ENCODE results near the gene HIPK2.

HIPK2 gene

DNA sequence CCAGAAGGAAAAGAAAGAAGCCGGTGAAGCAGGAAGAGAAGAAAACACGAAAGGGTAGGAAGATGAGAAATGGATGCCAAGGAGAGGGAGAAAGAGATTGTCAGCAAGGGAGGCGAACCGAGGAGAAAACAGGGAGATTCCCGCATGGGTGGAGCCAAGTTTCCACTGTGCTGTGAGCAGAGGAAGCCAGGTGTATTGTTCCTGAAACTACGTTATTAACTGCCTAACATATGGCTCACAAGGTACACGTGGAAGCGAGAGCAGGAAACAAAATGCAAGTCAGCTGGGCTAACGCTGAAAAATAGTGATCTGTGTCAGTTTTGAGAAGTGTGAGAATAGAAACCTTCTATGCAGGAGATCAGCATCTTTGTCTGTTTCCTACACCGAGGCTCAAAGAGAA lies 20.4 kb upstream of the HIPK2 start:
- peaks cover 0 to 9% (median 0%) of the 10 kb centered on the region in 11 experiments; a peak in 2 of 22 replicates for H3K36me3 ChIP-seq
- H3K4me3 ChIP-seq = no peak overlapping the region
- peaks cover 11 to 16% (median 12%) of the 10 kb centered on the region in 11 experiments for H3K9me3 ChIP-seq (replicated peaks in 1 of 11)
- H3K9ac ChIP-seq = no peak overlapping the region
- H4K20me1 ChIP-seq = no peaks in the 10 kb centered on the region
- no peak overlapping the region for H3K27ac ChIP-seq
- H3K4me1 ChIP-seq = peaks cover 0 to 26% (median 15%) of the 10 kb centered on the region in 10 experiments; a peak in 14 of 20 replicates
- peak overlapping the region in 4 of 11 experiments; percentile 6 to 73 (median 18); a peak in 2 of 22 replicates for H3K4me2 ChIP-seq
- H3K27me3 ChIP-seq = peaks cover 0 to 9% (median 0%) of the 10 kb centered on the region in 11 experiments; a peak in 1 of 22 replicates
- TF ChIP-seq Cebpa-rat (IDR thresholded peaks at IDR 0.05) = no peak

DNA sequence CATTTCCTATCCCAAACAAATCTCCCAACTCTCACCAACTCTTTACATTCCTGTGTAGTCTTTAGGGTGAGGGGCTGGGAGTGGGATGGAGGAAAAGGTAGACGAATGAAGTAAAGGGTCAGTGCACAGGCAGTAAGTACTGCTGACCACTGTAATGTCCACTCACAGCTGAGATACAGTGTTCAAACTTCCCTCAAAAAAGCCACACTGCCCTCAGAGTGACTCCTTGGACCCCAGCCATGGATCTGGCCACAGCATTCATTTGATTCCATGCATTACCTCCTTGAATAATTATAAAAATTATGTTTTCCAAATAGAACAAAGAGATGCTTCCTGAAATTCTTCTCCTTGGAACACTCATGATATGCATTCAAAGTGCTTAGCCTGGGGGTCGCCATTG lies 19.8 kb upstream of the HIPK2 start:
- Histone ChIP-seq H3K36me3 (peaks cover 0 to 4% (median 0%) of the 10 kb centered on the region in 11 experiments; a peak in 1 of 22 replicates), H3K4me3 (no peak overlapping the region), H3K27me3 (peaks cover 0 to 9% (median 0%) of the 10 kb centered on the region in 11 experiments; a peak in 1 of 22 replicates), H3K27ac (no peak overlapping the region), H3K9ac (no peak overlapping the region), H3K4me2 (no peak overlapping the region), H3K4me1 (peaks cover 0 to 26% (median 15%) of the 10 kb centered on the region in 10 experiments; a peak in 14 of 20 replicates), H3K9me3 (replicated peaks in 1 of 11) (peaks cover 5 to 10% (median 6%) of the 10 kb centered on the region in 11 experiments), H4K20me1 (no peaks in the 10 kb centered on the region)
- TF ChIP-seq Cebpa-rat (IDR thresholded peaks at IDR 0.05) = no peak

DNA sequence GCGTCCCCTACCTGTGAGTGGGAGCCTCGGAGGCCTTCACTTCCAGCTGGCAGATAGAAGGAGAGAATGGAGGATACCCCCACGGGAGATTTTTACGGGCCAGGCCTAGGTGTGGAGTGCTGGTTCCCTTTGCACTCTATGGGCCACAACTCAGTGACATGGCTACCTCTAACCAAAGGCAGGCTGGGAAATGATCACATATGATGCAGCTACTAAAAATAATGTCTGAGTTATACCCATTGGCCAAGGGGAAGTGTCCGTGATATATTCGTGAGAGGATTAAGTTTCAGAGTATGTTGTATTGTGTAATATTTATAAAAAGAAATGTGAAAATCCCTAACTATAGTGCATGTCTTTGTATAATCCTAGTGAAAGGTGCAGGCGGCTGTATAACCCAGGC lies 13.5 kb upstream of the HIPK2 start:
- Histone ChIP-seq H3K9me3 (replicated peaks in 1 of 11) (peaks cover 0 to 5% (median 0%) of the 10 kb centered on the region in 11 experiments; a peak in 4 of 22 replicates), H3K4me3 (no peak overlapping the region), H4K20me1 (no peaks in the 10 kb centered on the region), H3K4me1 (0 out of 20 replicates have a peak, but pooled peaks cover 0 to 3% (median 0%) of the 10 kb centered on the region in 10 experiments), H3K36me3 (peaks cover 0 to 28% (median 0%) of the 10 kb centered on the region in 11 experiments; a peak in 6 of 22 replicates), H3K9ac (no peak overlapping the region), H3K27me3 (no peaks in the 10 kb centered on the region), H3K4me2 (0 out of 22 replicates have a peak overlapping the region, but pooled peaks of 1 of the 11 experiments have one; percentile 7), H3K27ac (no peak overlapping the region)
- peak in 2 of 11 experiments; percentile 9 to 15; a peak in 1 of 22 replicates for TF ChIP-seq Cebpa-rat (IDR thresholded peaks at IDR 0.05)

DNA sequence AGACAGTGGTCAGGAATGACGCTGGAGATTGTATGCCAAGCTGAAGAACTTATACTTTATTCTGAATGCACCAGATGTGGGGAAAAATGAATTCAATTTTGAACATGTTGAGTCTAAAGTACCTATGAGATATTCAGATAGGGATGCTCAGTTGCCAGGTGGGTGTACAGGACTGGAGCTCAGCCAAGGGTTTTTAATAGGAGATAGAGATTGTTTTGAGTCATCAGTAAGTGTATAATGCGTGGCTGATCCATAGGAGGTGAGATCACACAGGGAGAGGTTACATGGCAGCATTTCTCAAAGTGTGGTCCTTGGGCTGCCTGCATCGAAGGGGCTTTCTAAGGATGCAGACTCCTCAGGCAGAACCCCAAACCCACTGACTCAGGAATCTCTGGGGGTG lies 6.8 kb upstream of the HIPK2 start:
- peaks cover 0 to 14% (median 9%) of the 10 kb centered on the region in 10 experiments; a peak in 14 of 20 replicates for H3K4me1 ChIP-seq
- no peak overlapping the region for H3K4me3 ChIP-seq
- H3K4me2 ChIP-seq = no peak overlapping the region
- no peaks in the 10 kb centered on the region for H3K9me3 ChIP-seq (replicated peaks in 1 of 11)
- no peak for TF ChIP-seq Cebpa-rat (IDR thresholded peaks at IDR 0.05)
- H4K20me1 ChIP-seq = no peaks in the 10 kb centered on the region
- peaks cover 0 to 20% (median 0%) of the 10 kb centered on the region in 11 experiments; a peak in 6 of 22 replicates for H3K36me3 ChIP-seq
- no peak overlapping the region for H3K27ac ChIP-seq
- H3K9ac ChIP-seq = no peak overlapping the region
- H3K27me3 ChIP-seq = no peaks in the 10 kb centered on the region

DNA sequence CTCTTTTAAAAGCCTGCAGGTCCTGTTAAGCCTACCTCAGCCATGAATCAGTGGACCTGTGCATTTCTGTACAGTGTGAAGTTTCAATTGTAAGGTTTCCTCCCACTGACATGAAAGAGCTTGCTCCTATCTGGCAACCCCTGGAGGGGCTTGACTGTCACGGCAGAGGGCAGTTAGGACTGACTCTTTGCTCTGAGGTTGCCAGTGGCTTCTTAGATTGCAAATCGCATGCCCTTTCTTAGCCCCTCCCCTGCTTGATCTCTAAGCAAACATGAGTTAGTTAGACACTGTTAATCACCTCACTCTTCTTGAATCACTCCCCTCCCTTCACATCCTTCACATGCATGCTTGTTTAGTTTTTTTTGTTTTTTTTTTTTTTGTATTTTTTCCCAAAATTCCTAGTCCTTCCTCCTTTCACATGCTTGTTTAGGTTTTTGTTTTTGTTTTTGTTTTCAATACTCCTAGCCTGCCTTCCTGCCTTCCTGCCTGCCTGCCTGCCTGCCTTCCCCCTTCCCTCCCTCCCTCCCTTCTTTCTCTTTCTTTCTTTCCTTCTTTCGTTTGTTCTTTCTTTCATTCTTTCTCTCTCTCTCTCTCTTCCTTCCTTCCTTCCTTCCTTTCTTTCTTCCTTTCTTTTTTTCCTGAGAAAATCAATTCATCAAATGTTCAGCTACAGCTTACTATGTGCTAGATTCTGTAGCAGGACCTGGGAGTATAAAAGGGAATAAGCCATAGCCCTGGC lies 6.0 kb upstream of the HIPK2 start:
- Histone ChIP-seq H3K4me3 (no peak overlapping the region), H3K9ac (no peak overlapping the region), H3K9me3 (replicated peaks in 1 of 11) (no peaks in the 10 kb centered on the region), H3K4me1 (peaks cover 6 to 23% (median 15%) of the 10 kb centered on the region in 10 experiments; a peak in 19 of 20 replicates), H3K27ac (no peak overlapping the region), H3K27me3 (no peaks in the 10 kb centered on the region), H4K20me1 (no peaks in the 10 kb centered on the region), H3K36me3 (peaks cover 0 to 12% (median 0%) of the 10 kb centered on the region in 11 experiments; a peak in 3 of 22 replicates), H3K4me2 (peak overlapping the region in 5 of 11 experiments; percentile 8 to 33 (median 27); a peak in 5 of 22 replicates)
- no peak for TF ChIP-seq Cebpa-rat (IDR thresholded peaks at IDR 0.05)

DNA sequence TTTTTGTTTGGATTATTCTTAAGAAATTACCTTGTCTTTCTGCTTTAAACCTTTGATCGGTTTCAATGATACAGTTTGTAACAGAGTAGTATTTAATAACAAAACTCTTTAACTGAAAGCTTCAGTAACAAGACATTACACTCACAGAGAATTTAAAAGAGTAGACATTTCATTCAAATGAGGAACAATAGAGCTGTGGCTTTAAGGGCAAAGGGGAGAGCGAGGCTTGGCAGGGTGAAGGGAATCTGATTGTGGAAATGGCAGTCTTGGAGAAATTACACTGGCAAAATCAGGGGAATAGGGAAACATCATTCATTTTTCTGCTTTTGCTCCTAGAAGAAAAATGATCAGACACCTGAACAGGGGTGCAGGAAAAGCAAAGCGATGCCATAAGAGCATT lies 5.1 kb upstream of the HIPK2 start:
- H3K27ac ChIP-seq = no peak overlapping the region
- 0 out of 22 replicates have a peak overlapping the region, but pooled peaks of 1 of the 11 experiments have one; percentile 13 for H3K4me2 ChIP-seq
- H3K36me3 ChIP-seq = peaks cover 0 to 6% (median 0%) of the 10 kb centered on the region in 11 experiments; a peak in 1 of 22 replicates
- H3K9me3 ChIP-seq (replicated peaks in 1 of 11) = no peaks in the 10 kb centered on the region
- no peak for TF ChIP-seq Cebpa-rat (IDR thresholded peaks at IDR 0.05)
- no peak overlapping the region for H3K4me3 ChIP-seq
- no peak overlapping the region for H3K9ac ChIP-seq
- H4K20me1 ChIP-seq = no peaks in the 10 kb centered on the region
- H3K4me1 ChIP-seq = peaks cover 10 to 27% (median 19%) of the 10 kb centered on the region in 10 experiments; a peak in 19 of 20 replicates
- no peaks in the 10 kb centered on the region for H3K27me3 ChIP-seq

DNA sequence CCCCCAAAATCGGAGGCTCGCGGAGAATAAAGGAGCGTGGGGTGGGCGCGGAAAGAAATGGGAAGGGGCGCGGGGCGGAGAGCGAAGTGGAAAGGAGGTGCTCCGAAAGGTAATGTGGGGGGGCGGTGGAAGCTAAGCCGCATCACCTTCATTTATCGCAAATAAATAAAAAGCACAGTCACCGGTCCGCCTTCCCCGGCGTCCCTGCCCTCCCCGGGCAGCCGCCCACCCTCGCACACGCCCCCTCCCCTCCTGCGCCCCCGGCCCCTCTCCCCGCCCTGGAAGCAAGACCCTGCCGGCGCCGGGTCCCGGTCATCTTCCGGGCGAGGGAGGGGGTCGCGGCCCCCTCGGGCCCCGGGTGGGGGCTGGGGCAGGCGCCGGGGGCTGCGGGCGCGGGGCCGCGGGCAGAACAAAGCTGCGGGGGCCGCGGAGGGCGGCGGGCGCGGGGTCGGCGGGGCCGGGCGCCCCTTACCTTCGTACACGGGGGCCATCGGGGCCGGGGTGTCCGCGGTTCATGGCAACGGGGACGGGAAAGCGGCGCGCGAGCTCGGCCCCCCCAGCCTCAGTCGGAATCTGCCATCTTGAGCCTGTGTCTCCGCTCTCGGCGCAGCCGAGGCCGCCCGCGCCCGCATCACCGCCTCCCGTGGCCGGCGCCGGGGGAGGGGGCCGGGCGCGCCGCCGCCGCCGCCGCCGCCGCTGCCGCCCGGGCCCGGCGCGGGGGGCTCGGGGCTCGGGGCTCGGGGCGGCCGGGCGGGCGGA lies 486 bp downstream of the HIPK2 start:
- no peaks in the 10 kb centered on the region for H3K9me3 ChIP-seq (replicated peaks in 1 of 11)
- no peak for TF ChIP-seq Cebpa-rat (IDR thresholded peaks at IDR 0.05)
- peaks cover 0 to 32% (median 21%) of the 10 kb centered on the region in 11 experiments; a peak in 14 of 22 replicates for H3K36me3 ChIP-seq
- no peaks in the 10 kb centered on the region for H3K27me3 ChIP-seq
- H3K4me2 ChIP-seq = peak overlapping the region; percentile 73 to 98 (median 90)
- H4K20me1 ChIP-seq = peaks cover 10 to 35% (median 33%) of the 10 kb centered on the region in 11 experiments; a peak in 20 of 22 replicates
- H3K4me3 ChIP-seq = peak overlapping the region; percentile 67 to 94 (median 88)
- peaks cover 34 to 49% (median 47%) of the 10 kb centered on the region in 10 experiments for H3K4me1 ChIP-seq
- H3K27ac ChIP-seq = peak overlapping the region; percentile 85 to 95 (median 89)
- peak overlapping the region; percentile 86 to 98 (median 92) for H3K9ac ChIP-seq

DNA sequence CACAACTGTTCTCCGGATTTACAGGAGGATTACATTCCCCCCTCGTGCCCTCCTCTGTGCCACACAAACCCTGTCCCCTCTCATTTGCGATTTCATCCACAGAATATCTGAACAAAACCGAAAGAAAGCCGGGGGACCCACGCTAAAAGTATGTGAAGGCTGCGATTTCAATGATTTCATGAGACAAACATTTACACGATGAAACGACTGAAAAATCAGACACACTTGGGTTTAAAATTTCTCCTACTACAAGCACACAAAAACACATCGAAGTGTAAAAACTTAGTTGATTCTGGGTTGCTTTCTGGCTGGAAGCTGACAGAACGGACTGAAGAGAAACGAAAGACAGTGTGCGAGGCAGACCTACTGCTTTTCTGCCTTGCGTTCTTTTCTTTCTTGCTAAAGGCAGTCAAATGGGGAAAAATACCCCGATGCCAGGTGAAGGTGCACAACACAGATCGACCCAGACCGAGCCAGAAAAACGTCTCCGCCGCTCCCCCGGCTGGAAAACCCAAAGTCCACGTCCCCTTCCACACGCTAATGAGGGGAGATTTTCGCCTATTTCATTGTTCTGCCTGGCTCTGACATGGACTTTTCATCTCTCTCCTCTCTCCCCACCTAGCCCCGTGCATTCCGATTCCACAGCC lies 1.2 kb downstream of the HIPK2 start:
- H3K4me3 ChIP-seq = peak overlapping the region; percentile 67 to 94 (median 88)
- peak overlapping the region; percentile 85 to 95 (median 89) for H3K27ac ChIP-seq
- no peaks in the 10 kb centered on the region for H3K27me3 ChIP-seq
- peak overlapping the region; percentile 73 to 98 (median 90) for H3K4me2 ChIP-seq
- TF ChIP-seq Cebpa-rat (IDR thresholded peaks at IDR 0.05) = no peak
- peaks cover 14 to 42% (median 40%) of the 10 kb centered on the region in 11 experiments; a peak in 20 of 22 replicates for H4K20me1 ChIP-seq
- peaks cover 0 to 39% (median 25%) of the 10 kb centered on the region in 11 experiments; a peak in 15 of 22 replicates for H3K36me3 ChIP-seq
- H3K4me1 ChIP-seq = peaks cover 37 to 56% (median 53%) of the 10 kb centered on the region in 10 experiments
- peak overlapping the region; percentile 86 to 98 (median 92) for H3K9ac ChIP-seq
- no peaks in the 10 kb centered on the region for H3K9me3 ChIP-seq (replicated peaks in 1 of 11)

All from BLaER1 treated with 17β-estradiol and CSF1 and Interleukin-3, amounts not matched to agents 10 nM and 100 nM (cell line).